IMR-90 (cell line): ENCODE measurements around the gene TMTC1. TPM values are rescaled to one million over a fixed set of nuclear protein-coding genes. Genes with fewer than 3 reads are reported as not detected.

Experiments
- ATAC-seq: fragments of 200-7000 bp; cut with Tn5 transposase; 2 replicates; pipeline ENCODE4 v1.9.1; 2020; ENCODE audit warnings: low read depth, mild to moderate bottlenecking, moderate library complexity
- BruUV-seq: library from RNA; stranded (reverse); fragments of 400-500 nt; replicated peaks from 2 replicates; lab custom pipeline; 2021; lab: Mats Ljungman, UMichigan
- CTCF ChIA-PET: fragments of 300-600 bp; formaldehyde crosslinking; extraction: SDS; loops from one replicate; lab custom pipeline; 2021; ENCODE audit warnings: antibody characterized with exemption; lab: Yijun Ruan, JAX
- POLR2A ChIA-PET: fragments of 300-600 bp; sonication (Branson Sonifier 250); formaldehyde crosslinking; loops from one replicate; lab custom pipeline; 2022; ENCODE audit warnings: antibody characterized with exemption; ENCODE audit not compliant: unreplicated experiment; lab: Charles Lee
- DNase-seq: peaks from one replicate; pipeline ENCODE4 v3.0.0; 2013
- H2AFZ ChIP-seq: replicated peaks from 2 replicates; pipeline ENCODE3; 2013; ENCODE audit warnings: low read length, mild to moderate bottlenecking; ENCODE audit not compliant: poor library complexity
- H2AK5ac ChIP-seq: 2 replicates; pipeline ENCODE4 v1.6.1; 2013; ENCODE audit warnings: low read depth, low read length, inconsistent platforms
- H2AK9ac ChIP-seq: replicated peaks from 2 replicates; pipeline ENCODE3; 2013; ENCODE audit warnings: mild to moderate bottlenecking, low read depth, low read length, moderate library complexity; ENCODE audit not compliant: poor library complexity
- H2BK120ac ChIP-seq: 2 replicates; pipeline ENCODE4 v1.6.1; 2013; ENCODE audit warnings: low read depth, low read length, inconsistent platforms
- H2BK15ac ChIP-seq: 3 replicates; pipeline ENCODE4 v1.6.1; 2013; ENCODE audit warnings: low read depth, low read length, inconsistent platforms
- H2BK20ac ChIP-seq: 2 replicates; pipeline ENCODE4 v1.6.1; 2013; ENCODE audit warnings: low read depth, mild to moderate bottlenecking, inconsistent platforms, low read length, moderate library complexity
- H2BK5ac ChIP-seq: 2 replicates; pipeline ENCODE4 v1.6.1; 2013; ENCODE audit warnings: mild to moderate bottlenecking, low read depth, low read length, inconsistent platforms; ENCODE audit not compliant: poor library complexity, severe bottlenecking
- H3K14ac ChIP-seq: replicated peaks from 2 replicates; pipeline ENCODE4 v1.6.1; 2013; ENCODE audit warnings: low read depth, low read length, inconsistent platforms
- H3K18ac ChIP-seq: 2 replicates; pipeline ENCODE4 v1.6.1; 2013; ENCODE audit warnings: low read depth, low read length, control low read depth
- H3K23ac ChIP-seq: 2 replicates; pipeline ENCODE4 v1.6.1; 2013; ENCODE audit warnings: low read depth, low read length, inconsistent platforms
- H3K27ac ChIP-seq: 2 replicates; pipeline ENCODE4 v1.5.1; 2013; ENCODE audit warnings: mild to moderate bottlenecking, control low read depth, low read length; ENCODE audit not compliant: insufficient read depth
- H3K27me3 ChIP-seq: 2 replicates; pipeline ENCODE4 v1.6.1; 2013; ENCODE audit warnings: low read length; ENCODE audit not compliant: control insufficient read depth, insufficient read depth
- H3K36me3 ChIP-seq: 2 replicates; pipeline ENCODE4 v1.6.1; 2013; ENCODE audit warnings: low read length, mixed read lengths; ENCODE audit not compliant: control insufficient read depth, insufficient read depth
- H3K4ac ChIP-seq: 2 replicates; pipeline ENCODE4 v1.6.1; 2013; ENCODE audit warnings: low read depth, low read length, inconsistent platforms
- H3K4me1 ChIP-seq: 2 replicates; pipeline ENCODE4 v1.6.1; 2013; ENCODE audit warnings: low read length, mixed read lengths; ENCODE audit not compliant: control insufficient read depth, insufficient read depth
- H3K4me2 ChIP-seq: 2 replicates; pipeline ENCODE4 v1.6.1; 2013; ENCODE audit warnings: low read depth, mild to moderate bottlenecking, control low read depth, low read length, moderate library complexity
- H3K4me3 ChIP-seq: 2 replicates; pipeline ENCODE4 v1.5.1; 2013; ENCODE audit warnings: low read depth, mild to moderate bottlenecking, control low read depth, low read length, moderate library complexity; ENCODE audit not compliant: insufficient read depth
- H3K56ac ChIP-seq: 2 replicates; pipeline ENCODE4 v1.6.1; 2013; ENCODE audit warnings: low read length, inconsistent platforms; ENCODE audit not compliant: insufficient read depth; ENCODE audit errors: extremely low read depth
- H3K79me1 ChIP-seq, 2 experiments: 2 replicates each; pipeline ENCODE4 v1.6.1; 2013; ENCODE audit warnings: low read length in 2 of 2, inconsistent platforms in 1 of 2, low read depth in 1 of 2
- H3K9ac ChIP-seq: 2 replicates; pipeline ENCODE4 v1.6.1; 2013; ENCODE audit warnings: low read depth, low read length, control low read depth
- H3K9me1 ChIP-seq: 2 replicates; pipeline ENCODE4 v1.6.1; 2013; ENCODE audit warnings: low read length, inconsistent platforms; ENCODE audit not compliant: insufficient read depth
- H3K9me3 ChIP-seq: 2 replicates; pipeline ENCODE4 v1.6.1; 2013; ENCODE audit warnings: low read length; ENCODE audit not compliant: control insufficient read depth, insufficient read depth
- H4K20me1 ChIP-seq: 2 replicates; pipeline ENCODE4 v1.6.1; 2013; ENCODE audit warnings: low read length, inconsistent platforms; ENCODE audit not compliant: insufficient read depth
- H4K5ac ChIP-seq: 2 replicates; pipeline ENCODE4 v1.6.1; 2013; ENCODE audit warnings: mild to moderate bottlenecking, low read depth, low read length, control low read depth
- H4K8ac ChIP-seq, 2 experiments: 2 replicates each; pipeline ENCODE4 v1.6.1; 2013; ENCODE audit warnings: low read depth in 2 of 2, low read length in 2 of 2, control low read depth in 1 of 2, inconsistent platforms in 1 of 2
- H4K91ac ChIP-seq: 2 replicates; pipeline ENCODE4 v1.6.1; 2013; ENCODE audit warnings: low read depth, low read length, inconsistent platforms; ENCODE audit not compliant: insufficient read depth
- CHD1 ChIP-seq: IDR thresholded peaks from 2 replicates; pipeline ENCODE4 v1.6.1; 2012; ENCODE audit warnings: low read depth, low read length, improper control_type of control experiment
- RAD21 ChIP-seq: IDR thresholded peaks from 2 replicates; pipeline ENCODE4 v1.6.1; 2012; ENCODE audit warnings: low read length, improper control_type of control experiment
- WGBS, 2 experiments: methylation state at CpG; one replicate each; pipeline versions ENCODE4 v1.1.5 to v1.1.7; 2013; ENCODE audit warnings: missing lambda C conversion rate in 2 of 2; ENCODE audit not compliant: insufficient read length in 1 of 2; ENCODE audit errors: extremely low coverage in 2 of 2; 5-methylcytosine and 5-hydroxymethylcytosine counted together
- dilution Hi-C: fragments of 300-500 bp; cut with HindIII; formaldehyde crosslinking; loops from one replicate; pipeline ENCODE4 v1.14.3; 2018; ENCODE audit warnings: low sequenced_read_pairs; ENCODE audit not compliant: unreplicated experiment
- in situ Hi-C: fragments of 300-500 bp; cut with MboI; formaldehyde crosslinking; loops from 3 replicates; pipeline ENCODE4 v1.14.3; 2019; ENCODE audit warnings: low sequenced_read_pairs, inconsistent platforms, mixed read lengths
- intact Hi-C: fragments of 100-400 bp; cut with micrococcal nuclease; formaldehyde crosslinking; loops from 2 replicates; pipeline ENCODE4 v1.10.0; 2022
- polyA plus RNA-seq, 3 experiments: library from polyadenylated mRNA; depleted of rRNA; stranded (reverse); fragments of >200 nt; gene quantifications; 2 replicates each; pipeline ENCODE4 v1.2.3, GENCODE V29; 2012; ENCODE audit warnings: low replicate concordance in 1 of 3
- total RNA-seq: library from RNA; depleted of rRNA; stranded (reverse); fragments of >200 nt; gene quantifications from 2 replicates; pipeline ENCODE4 v1.2.3, GENCODE V29; 2012
- TF ChIP-seq, protein P1 (sequence below): fragments of 150-350 bp; IDR thresholded peaks from 2 replicates; pipeline ENCODE4 v1.6.1; 2017; ENCODE audit warnings: mild to moderate bottlenecking, antibody characterized with exemption, low read length, low read depth

TMTC1 gene
- total and polyA plus RNA-seq, 2 of the 4 experiments (the other 2 are of a cell fraction): 12.5 to 36.4 TPM

GRCh38 chr12:29609431-29610215 lies 174.1 kb downstream of the TMTC1 start:
- ATAC-seq: no peak; the same call in 1 of the 2 replicates
- no peaks in the 10 kb centered on the region for H3K9me3 ChIP-seq
- ChIA-PET POLR2A (no interaction called here), CTCF (interaction anchor here (0.6 kb wide), 1 partner anchor 9 kb away, joined by 3 read pairs; no protein-coding TSS in a partner anchor)
- 0 out of 2 replicates have a peak overlapping the region, but pooled peaks have one; percentile 20 for H3K14ac ChIP-seq
- H3K27ac ChIP-seq: no peak overlapping the region
- 0 out of 2 replicates have a peak overlapping the region, but pooled peaks have one; percentile 8 for H2BK120ac ChIP-seq
- no peaks in the 10 kb centered on the region for H4K20me1 ChIP-seq
- peak overlapping the region in 1 of 2 experiments; percentile 29; a peak in 2 of 4 replicates for H4K8ac ChIP-seq
- no peak overlapping the region; the same call in 2 of the 3 replicates for H2BK15ac ChIP-seq
- peak overlapping the region; percentile 45; the same call in 1 of the 2 replicates for H4K5ac ChIP-seq
- intact Hi-C loops: no loop called here
- dilution Hi-C loops: no loop called here
- peak overlapping the region; percentile 7; the same call in 1 of the 2 replicates for H3K4ac ChIP-seq
- H2BK20ac ChIP-seq: no peak overlapping the region
- no peak overlapping the region for H3K9ac ChIP-seq
- peaks cover 7% of the 10 kb centered on the region; the same call in 1 of the 2 replicates for H3K9me1 ChIP-seq
- no peak for DNase-seq
- H3K36me3 ChIP-seq: peaks cover 18% of the 10 kb centered on the region; the same call in 1 of the 2 replicates
- peaks cover 0 to 4% of the 10 kb centered on the region in 2 experiments; a peak in 3 of 4 replicates for H3K79me1 ChIP-seq
- no peak overlapping the region for H3K56ac ChIP-seq
- H2AK9ac ChIP-seq: no peak overlapping the region
- no peak overlapping the region; the same call in 1 of the 2 replicates for H4K91ac ChIP-seq
- no peak overlapping the region for H3K4me2 ChIP-seq
- H3K4me3 ChIP-seq: no peak overlapping the region
- H2AFZ ChIP-seq: no peak overlapping the region
- in situ Hi-C loops: no loop called here
- peaks cover 14% of the 10 kb centered on the region for H3K4me1 ChIP-seq
- H2AK5ac ChIP-seq: no peak overlapping the region
- peak overlapping the region; percentile 43 for H3K18ac ChIP-seq
- H2BK5ac ChIP-seq: no peak overlapping the region
- no peak overlapping the region for H3K23ac ChIP-seq
- BruUV-seq: no TSS peak
- 80% methylated on average over 3 of the region's 12 CpGs; no CpG with 5 or more reads in 1 of the 2 experiments for WGBS, 2 experiments
- no peaks in the 10 kb centered on the region for H3K27me3 ChIP-seq
- TF ChIP-seq CHD1 (no peak), RAD21 (no peak)
- TF ChIP-seq, protein P1, sequence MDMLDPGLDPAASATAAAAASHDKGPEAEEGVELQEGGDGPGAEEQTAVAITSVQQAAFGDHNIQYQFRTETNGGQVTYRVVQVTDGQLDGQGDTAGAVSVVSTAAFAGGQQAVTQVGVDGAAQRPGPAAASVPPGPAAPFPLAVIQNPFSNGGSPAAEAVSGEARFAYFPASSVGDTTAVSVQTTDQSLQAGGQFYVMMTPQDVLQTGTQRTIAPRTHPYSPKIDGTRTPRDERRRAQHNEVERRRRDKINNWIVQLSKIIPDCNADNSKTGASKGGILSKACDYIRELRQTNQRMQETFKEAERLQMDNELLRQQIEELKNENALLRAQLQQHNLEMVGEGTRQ: no peak
